CD4-positive, alpha-beta T cell treated with Interleukin-12 subunit alpha and Interleukin-12 subunit beta, for 1 hour (primary cell): ENCODE measurements around the gene PLGLB1.
"Not testable (repeated sequence)": the region's sequence is repeated elsewhere in the genome, so short reads cannot be mapped to it uniquely, and the experiment has no call there.

Experiments used
- DNase-seq: peaks from one replicate; pipeline ENCODE4 v3.0.0-alpha.2; 2020

Gene PLGLB1

GRCh38 chr2:87021744-87022143 is at the start of gene PLGLB1:
TSS of gene PLGLB1 (minus strand) at chr2:87021844. CDS start at chr2:87021783, 61 bp downstream.
- not testable (repeated sequence) for DNase-seq

- not testable (repeated sequence) for DNase-seq
These were observed 42.7 kb upstream of the PLGLB1 start for GRCh38 chr2:87064305-87064704.

GRCh38 chr2:87063431-87063830 is 41.8 kb upstream of the PLGLB1 start:
- DNase-seq: not testable (repeated sequence)

GRCh38 chr2:87061519-87061918 is 39.9 kb upstream of the PLGLB1 start:
- not testable (repeated sequence) for DNase-seq

GRCh38 chr2:87057606-87058005 is 36.0 kb upstream of the PLGLB1 start:
- not testable (repeated sequence) for DNase-seq

- not testable (repeated sequence) for DNase-seq
These were observed 35.2 kb upstream of the PLGLB1 start for GRCh38 chr2:87056843-87057242.

GRCh38 chr2:87056435-87056834 is 34.8 kb upstream of the PLGLB1 start:
- not testable (repeated sequence) for DNase-seq

GRCh38 chr2:87054375-87054774 is 32.7 kb upstream of the PLGLB1 start:
- not testable (repeated sequence) for DNase-seq

- DNase-seq: peak; percentile 48
These were observed 19.8 kb upstream of the PLGLB1 start for GRCh38 chr2:87041321-87041978.

- DNase-seq: not testable (repeated sequence)
These were observed 7.0 kb upstream of the PLGLB1 start for GRCh38 chr2:87028607-87029006.

- not testable (repeated sequence) for DNase-seq
These were observed 5.2 kb upstream of the PLGLB1 start for GRCh38 chr2:87026816-87027215.

GRCh38 chr2:87025927-87026326 is 4.3 kb upstream of the PLGLB1 start:
- DNase-seq: not testable (repeated sequence)

- not testable (repeated sequence) for DNase-seq
These were observed 2.5 kb upstream of the PLGLB1 start for GRCh38 chr2:87023988-87024615.

- DNase-seq: not testable (repeated sequence)
These were observed 601 bp downstream of the PLGLB1 start for GRCh38 chr2:87021043-87021442.

- DNase-seq: not testable (repeated sequence)
These were observed 2.6 kb downstream of the PLGLB1 start for GRCh38 chr2:87019053-87019452.

- DNase-seq: not testable (repeated sequence)
These were observed 7.0 kb downstream of the PLGLB1 start for GRCh38 chr2:87014489-87015169.

- DNase-seq: not testable (repeated sequence)
These were observed 17.2 kb downstream of the PLGLB1 start for GRCh38 chr2:87004398-87004797.
